ENCODE data around the gene CTTNBP2.

Gene CTTNBP2

DNA sequence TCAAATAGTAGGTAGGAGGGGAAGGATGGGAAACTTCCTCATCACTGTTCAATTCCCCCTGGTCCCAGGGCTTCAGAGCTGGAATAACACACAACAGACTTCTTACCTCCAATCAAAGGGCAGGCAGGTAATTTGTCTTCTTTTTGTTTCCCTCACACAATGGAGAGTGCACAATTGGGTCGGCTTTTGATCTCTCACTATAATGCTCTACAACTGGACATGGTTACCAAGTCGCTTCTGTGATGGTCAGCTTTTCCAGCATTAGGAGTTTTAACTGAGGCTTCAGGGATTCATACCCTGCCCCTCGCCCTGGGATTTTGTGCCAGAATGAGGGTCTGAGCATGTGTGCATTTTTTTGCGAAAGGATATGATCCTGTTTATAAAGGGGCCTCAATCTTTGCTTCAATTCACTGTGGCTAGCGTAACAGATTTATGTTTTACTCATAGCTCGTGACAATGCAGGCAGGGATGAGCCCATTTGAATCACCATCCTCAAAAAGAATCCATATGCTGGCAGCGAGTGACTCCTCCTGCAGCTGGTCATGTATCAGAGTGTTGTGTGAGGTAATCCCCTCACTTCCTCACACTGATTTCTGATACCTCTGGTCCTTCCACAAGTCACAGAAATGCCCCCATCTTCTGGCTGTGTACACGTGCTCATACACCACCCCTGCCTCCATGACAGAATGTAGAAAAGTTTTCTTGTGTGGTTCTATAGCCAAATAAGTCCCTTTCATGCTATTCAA is 189.6 kb downstream of the CTTNBP2 start:
- no peak for DNase-seq

DNA sequence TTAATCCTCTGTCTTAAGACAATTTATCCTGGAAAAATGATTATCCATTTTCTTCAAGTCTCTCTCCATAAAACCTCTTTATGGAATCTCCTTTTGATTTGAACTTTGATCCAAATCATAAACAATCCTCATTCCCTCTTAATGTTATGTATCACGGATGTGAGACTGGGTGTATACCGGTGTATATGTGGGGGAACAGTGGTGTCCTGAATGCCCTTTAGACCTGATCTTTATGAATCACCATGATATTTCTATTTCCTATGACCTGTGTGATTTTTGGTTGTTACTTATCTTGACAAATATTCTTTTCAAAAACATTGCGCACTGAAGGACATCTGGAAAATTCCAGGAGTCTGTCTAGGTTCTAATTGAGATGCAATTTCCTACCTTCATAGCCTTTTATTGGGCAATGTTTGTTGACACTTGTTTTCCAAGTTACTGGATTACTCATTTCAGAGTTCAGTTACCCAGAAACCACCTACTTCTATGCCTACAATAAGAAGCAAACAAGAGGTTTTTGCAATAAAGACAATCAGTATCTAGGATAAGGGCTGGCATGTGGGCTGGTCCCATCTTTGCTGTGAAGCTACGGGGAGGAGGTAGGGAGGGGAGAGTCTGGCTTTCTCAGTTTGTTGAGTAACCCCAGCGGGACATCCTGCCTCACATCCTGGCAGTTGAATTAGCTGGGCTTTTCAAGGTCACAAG is 190.4 kb downstream of the CTTNBP2 start:
- no peak for DNase-seq

DNA sequence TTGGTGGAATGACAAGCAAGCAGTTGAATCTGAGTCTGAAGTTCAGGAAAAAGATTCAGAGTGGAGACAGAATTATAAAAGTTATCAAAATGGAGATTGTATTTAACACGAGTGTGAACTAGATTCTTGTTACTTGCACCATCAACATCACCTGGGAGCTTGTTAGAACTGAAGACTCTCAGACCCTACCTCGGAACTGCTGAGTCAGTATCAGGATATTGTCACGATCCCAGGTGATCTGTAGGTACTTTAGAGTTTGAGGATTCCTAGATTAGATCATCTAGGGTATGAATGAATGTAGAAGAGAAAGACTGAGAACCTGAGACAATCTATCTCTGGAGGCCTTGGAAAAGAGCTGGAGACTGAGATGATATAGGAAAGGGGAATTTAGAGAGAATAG is 194.1 kb downstream of the CTTNBP2 start:
- DNase-seq: no peak

DNA sequence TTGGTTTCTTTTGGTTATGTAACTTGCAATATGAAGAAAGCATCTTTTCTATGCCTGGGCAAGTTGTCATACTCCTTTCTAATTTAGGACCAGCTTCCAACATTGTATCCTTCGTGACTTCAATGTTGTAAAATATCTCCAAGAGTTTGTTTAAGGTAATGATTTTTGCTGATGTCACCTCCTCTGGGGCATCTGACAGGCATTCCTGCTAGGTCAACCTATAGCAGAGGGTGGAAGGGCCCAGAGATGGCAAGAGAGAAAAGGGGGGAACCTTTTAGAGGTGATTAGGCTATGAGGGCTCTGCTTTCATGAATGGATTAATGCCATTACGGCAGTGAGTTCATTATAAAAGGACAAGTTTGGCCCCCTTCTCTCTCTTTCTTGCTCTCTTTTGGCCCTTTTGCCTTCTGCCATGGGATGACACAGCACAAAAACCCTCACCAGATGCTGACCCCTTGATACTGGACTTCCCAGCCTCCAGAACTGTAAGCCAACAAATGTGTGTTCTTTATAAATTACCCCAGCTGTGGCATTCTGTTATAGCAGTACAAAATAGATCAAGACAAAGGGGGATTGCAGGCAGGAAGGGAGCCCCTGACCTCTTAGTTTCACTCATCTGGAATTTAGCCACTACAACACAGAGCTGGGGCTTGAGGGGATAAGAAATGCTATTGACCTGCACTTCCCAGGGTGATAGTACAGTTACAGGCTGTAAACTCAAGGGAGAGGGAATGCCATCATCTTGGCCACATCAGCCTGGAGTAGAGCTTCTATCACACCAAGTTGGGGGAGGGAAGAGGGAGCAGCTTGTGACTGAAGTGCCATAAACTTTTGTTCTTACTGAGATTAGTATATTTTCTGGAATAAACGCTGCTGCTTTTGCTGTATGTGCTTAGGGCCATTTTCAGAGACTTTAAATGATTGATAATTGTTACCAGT is 197.5 kb downstream of the CTTNBP2 start:
- DNase-seq: no peak

DNA sequence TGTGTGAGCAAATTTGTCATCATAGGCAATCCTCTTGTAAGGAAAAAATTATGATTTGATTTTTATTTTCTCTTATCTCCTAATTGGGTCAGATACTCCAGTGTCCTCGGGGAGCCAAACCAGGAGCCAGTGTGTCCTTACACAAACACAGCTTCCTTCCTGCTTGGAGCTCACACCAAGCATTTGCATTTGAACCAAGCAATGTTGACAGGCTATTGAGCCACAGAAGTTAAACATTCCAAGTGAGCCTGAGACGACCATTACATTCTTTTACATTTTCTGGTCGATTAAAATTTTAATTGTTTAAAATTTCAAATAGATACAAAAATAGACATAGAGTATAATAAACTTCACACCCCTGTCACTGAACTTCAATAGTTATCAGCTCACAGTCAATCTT is 198.6 kb downstream of the CTTNBP2 start:
- DNase-seq: no peak

DNA sequence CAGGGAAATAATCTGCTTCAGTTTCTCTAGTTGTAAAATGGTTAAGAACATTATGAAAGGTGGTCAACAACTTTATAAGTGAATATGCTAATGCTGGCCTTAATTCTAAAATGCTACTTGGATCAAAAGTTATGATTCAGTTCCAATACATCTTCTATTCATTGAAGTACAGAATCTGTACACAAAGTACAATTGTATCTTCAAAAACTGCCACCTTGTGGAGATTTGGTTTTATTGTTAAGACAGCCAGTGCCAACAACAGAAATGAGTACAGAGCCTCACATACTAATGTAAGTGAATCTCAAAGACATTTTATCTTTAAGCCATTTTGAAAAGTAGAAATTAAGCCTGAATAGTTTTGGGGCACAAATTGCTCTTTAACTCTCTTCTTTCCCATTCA is 199.4 kb downstream of the CTTNBP2 start:
- no peak for DNase-seq

DNA sequence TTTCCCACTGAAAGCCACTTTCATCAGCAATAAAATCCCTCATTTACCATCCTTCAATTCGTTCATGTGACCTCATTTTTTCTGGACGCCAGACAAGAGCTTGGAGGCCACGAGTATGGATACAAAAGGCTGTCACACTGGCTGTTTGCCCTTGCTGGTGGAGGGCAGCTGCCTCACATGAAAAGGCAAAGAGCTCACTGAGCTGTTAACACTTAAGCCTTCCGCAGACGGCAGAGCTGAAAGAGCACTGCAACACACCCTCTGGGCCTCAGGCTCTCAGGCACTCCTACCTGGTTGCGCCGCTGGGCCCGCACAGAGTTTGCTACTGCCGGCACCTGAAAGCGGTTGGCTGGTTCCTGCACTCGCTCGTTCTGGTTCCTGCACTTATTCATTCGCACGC is 199.9 kb downstream of the CTTNBP2 start:
- no peak for DNase-seq

DNA sequence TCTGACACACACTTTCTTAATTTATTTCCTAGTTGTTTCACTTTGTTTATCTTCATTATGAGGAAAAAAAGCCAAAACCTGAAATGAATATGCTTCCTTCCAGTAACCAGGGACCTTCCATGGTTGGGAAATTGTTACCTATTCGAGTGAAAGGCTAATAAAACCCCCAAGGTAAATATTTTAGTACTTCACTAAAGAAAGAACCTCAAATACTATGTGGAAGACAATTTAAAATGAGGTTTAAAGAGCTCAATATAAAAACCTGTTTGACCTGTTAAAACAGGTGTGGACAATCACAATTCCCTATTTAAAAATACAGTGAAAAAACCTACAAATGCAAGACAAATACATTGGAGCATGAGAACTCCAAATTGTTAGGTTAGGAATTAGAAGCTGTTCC is 200.8 kb downstream of the CTTNBP2 start:
- DNase-seq: no peak

DNA sequence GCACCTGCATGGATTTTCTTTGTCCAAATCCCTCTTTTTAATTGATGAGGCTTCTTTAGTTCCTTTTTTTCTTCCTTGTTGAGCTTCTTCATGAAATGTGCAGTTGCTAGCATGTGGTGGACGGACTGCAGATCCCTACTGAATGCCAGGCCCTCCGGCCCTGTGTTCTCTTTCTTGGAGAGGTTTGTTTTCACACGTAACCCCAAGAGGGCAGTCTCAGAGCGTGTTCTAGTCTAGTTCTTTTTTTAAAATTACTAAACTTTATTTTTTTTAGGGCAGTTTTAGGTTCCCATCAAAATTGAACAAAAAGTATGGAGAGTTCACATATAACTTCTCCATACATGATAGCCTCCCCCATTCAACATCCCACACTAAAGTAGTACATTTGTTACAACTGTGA is 203.4 kb downstream of the CTTNBP2 start:
- no peak for DNase-seq

DNA sequence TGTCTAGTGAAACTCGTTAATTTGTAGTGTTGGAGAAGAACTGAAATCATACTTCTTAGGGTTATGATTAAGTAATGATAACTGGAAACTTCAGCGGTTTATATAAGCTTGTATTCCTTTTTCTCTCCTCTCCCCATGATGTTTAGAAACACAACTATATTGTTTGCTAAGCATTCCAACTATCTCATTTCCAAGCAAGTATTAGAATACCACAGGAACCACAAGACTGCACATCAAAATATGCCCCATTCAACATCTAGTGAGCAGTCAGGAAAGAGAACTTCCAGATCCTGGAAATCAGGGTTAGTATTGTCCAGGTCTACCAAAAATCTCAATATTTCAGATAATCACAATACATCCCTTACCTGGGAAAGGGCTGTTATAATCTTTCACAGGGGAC is 205.8 kb downstream of the CTTNBP2 start:
- no peak for DNase-seq

DNA sequence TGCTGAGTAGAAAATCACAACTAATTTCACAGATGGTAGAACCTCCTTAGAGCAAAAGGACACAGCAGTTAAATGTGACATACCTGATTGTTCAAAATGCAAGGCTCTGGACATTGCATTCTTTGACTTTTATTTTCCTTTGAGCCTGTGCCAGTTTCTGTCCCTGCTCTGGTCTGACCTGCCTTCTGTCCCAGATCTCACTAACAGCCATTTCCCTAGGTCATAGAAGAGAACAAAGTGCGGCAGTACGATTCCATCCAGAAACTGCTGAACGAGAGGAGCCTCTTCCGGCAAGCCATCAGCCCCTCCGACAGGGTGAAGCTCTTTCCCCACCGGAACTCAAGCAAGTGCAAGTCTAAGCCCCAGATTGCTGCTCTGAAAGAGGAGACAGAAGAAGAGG is 206.6 kb downstream of the CTTNBP2 start:
- DNase-seq: no peak

DNA sequence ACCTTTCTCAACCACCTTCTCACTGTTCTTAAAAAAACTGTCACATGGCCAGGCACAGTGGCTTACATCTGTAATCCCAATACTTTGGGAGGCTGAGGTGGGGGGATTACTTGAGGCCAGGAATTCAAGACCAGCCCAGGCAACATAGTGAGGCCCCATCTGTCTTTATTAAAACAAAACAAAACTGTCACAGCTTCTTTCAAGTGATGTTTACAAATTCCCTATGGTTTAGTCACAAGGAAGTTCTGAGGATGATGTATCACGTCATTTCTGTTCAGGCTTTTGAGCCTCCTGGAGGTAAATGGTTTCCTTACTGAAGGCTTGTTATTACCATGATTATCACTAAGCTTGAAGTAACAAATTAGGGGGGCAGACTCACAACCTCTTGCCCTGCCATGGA is 207.2 kb downstream of the CTTNBP2 start:
- no peak for DNase-seq

DNA sequence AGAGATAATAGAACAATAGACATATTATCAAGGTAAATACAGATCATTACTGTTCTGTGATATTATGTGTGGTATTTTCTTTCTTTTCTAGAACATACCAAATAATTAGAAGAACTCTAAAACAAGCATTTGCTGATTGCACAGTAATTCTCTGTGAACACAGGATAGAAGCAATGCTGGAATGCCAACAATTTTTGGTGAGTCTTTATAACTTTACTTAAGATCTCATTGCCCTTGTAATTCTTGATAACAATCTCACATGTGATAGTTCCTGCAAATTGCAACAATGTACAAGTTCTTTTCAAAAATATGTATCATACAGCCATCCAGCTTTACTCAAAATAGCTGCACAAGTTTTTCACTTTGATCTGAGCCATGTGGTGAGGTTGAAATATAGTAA is 207.9 kb downstream of the CTTNBP2 start:
- no peak for DNase-seq

DNA sequence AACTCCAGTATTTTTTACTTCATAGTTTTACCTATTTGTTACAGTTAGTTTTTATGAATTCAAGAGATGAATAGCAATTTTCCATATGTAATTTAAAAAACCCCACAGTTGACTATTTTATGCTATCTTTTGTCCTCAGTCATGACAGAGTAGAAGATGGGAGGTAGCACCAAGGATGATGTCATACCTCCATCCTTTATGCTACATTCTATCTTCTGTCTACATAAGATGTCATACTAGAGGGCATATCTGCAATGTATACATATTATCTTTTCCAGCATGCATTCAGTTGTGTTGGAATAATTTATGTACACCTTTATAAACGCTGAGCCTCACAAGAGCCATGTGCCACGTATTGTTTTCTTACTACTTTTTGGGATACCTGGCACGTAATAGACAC is 209.2 kb downstream of the CTTNBP2 start:
- no peak for DNase-seq

DNA sequence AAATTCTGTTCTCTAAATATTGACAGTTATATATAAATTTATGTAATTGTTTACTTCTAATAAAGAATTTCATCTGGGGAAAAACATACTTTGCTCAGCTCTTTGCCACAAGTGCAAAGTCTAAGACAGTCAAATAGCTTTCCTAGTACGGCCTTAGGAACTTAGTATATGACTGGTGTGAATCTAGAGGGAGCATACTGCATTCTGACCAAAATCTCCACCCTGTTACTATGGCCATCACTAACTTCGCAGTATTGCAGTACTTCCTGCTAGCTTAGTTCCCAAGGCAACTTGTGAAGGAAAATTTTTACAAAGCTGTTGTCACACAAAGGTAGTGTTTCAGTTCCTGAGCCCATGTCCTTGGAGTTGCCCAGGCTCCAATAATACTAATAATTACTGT is 211.9 kb downstream of the CTTNBP2 start:
- no peak for DNase-seq

Data from CD4-positive, alpha-beta T cell treated with Interleukin-1 beta for 1 hour (primary cell).